ENCODE results near the gene PTER. TPM values are rescaled to one million over a fixed set of nuclear protein-coding genes. Genes with fewer than 3 reads are reported as not detected.

Gene PTER
- polyA plus RNA-seq, 2 of the 4 experiments (the other 2 are of a cell fraction), result 13.2 to 34.5 TPM

DNA sequence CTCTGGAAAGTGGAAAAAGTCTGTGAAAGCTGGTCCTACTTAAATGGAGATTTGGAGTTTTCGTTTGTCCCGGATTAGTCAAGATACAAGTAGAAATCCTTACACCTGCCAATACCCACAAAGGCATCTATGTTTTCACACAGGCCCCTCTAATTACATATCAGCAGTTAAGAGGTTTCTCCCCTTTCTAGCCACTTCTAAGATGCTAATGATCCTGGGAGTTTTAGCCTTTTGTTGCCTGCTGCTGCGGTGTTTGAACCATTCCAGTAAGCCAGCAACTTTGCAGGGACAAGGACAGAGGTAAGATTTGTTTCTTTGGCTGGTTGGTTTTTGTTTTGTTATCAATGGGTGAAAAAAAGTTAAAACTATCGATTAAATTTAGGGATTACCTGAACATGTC lies 90.6 kb downstream of the PTER start:
- H3K27ac ChIP-seq, result no peak overlapping the region
- DNase-seq (ENCODE audit: low read depth in 1 of 2, low spot score in 1 of 2) (no peak), FAIRE-seq (no peak), ATAC-seq (no peak)
- H3K4me1 ChIP-seq, result no peaks in the 10 kb centered on the region
- no peak overlapping the region for H3K4me3 ChIP-seq
- TF ChIP-seq ZNF302 (CRISPR knock-in tag; IDR thresholded peaks at IDR 0.05) (no peak), ELK1 (IDR thresholded peaks at IDR 0.05; ENCODE audit: low read depth, low read length) (no peak), HES2 (IDR thresholded peaks at IDR 0.05) (no peak), BHLHE40 (IDR thresholded peaks at IDR 0.05; ENCODE audit: low read depth, low read length) (no peak), NR3C1 (IDR thresholded peaks at IDR 0.05) (no peak), HOXA7 (CRISPR knock-in tag; IDR thresholded peaks at IDR 0.05) (no peak), FOXS1 (CRISPR knock-in tag; IDR thresholded peaks at IDR 0.05) (no peak), KDM1A (IDR thresholded peaks at IDR 0.05; ENCODE audit: low read depth) (no peak), TFCP2L1 (CRISPR knock-in tag; IDR thresholded peaks at IDR 0.05) (no peak), HDAC2 (IDR thresholded peaks at IDR 0.05) (no peak), ZFP36 (IDR thresholded peaks at IDR 0.05; ENCODE audit: borderline replicate concordance, partially characterized antibody) (no peak), HEYL (CRISPR knock-in tag; IDR thresholded peaks at IDR 0.05) (no peak), RFX5 (IDR thresholded peaks at IDR 0.05) (no peak)
- TF ChIP-seq, protein P1, sequence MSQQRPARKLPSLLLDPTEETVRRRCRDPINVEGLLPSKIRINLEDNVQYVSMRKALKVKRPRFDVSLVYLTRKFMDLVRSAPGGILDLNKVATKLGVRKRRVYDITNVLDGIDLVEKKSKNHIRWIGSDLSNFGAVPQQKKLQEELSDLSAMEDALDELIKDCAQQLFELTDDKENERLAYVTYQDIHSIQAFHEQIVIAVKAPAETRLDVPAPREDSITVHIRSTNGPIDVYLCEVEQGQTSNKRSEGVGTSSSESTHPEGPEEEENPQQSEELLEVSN (IDR thresholded peaks at IDR 0.05; ENCODE audit: borderline replicate concordance, low read depth), result no peak
- no peak overlapping the region for H3K4me2 ChIP-seq
- ChIA-PET CTCF (interaction anchor here (1.0 to 1.3 kb wide), 2 partner anchors 18 to 56 kb away, joined by 3 read pairs; no protein-coding TSS in a partner anchor), POLR2A (no interaction called here)
- 83% methylated on average over 4 of the region's 4 CpGs for WGBS (ENCODE audit: missing lambda C conversion rate)
- no peaks in the 10 kb centered on the region for H3K9me3 ChIP-seq

GRCh38 chr10:16529853-16530252 lies 93.0 kb downstream of the PTER start:
- ChIA-PET POLR2A (no interaction called here), CTCF (interaction anchor here (0.9 to 2.8 kb wide), 2 partner anchors 15 to 650 kb away, joined by 3 to 10 read pairs; no protein-coding TSS in a partner anchor)
- no peak overlapping the region for H3K27ac ChIP-seq
- no peaks in the 10 kb centered on the region for H3K9me3 ChIP-seq
- ATAC-seq, result no peak
- H3K4me3 ChIP-seq, result no peak overlapping the region
- no peak for FAIRE-seq
- DNase-seq (ENCODE audit: low read depth in 1 of 2, low spot score in 1 of 2), result no peak
- H3K4me1 ChIP-seq, result no peaks in the 10 kb centered on the region
- H3K4me2 ChIP-seq, result no peak overlapping the region
- WGBS (ENCODE audit: missing lambda C conversion rate), result 69% methylated on average over 3 of the region's 3 CpGs
- no peak for TF ChIP-seq CHD4 (IDR thresholded peaks at IDR 0.05; ENCODE audit: borderline replicate concordance)
- no peak for TF ChIP-seq FOSB (CRISPR knock-in tag; IDR thresholded peaks at IDR 0.05)
- TF ChIP-seq MAFK (IDR thresholded peaks at IDR 0.05; ENCODE audit: partially characterized antibody), result no peak
- TF ChIP-seq, protein P2, sequence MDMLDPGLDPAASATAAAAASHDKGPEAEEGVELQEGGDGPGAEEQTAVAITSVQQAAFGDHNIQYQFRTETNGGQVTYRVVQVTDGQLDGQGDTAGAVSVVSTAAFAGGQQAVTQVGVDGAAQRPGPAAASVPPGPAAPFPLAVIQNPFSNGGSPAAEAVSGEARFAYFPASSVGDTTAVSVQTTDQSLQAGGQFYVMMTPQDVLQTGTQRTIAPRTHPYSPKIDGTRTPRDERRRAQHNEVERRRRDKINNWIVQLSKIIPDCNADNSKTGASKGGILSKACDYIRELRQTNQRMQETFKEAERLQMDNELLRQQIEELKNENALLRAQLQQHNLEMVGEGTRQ (IDR thresholded peaks at IDR 0.05), result no peak

GRCh38 chr10:16536155-16536554 lies 99.3 kb downstream of the PTER start:
- DNase-seq (ENCODE audit: low read depth in 1 of 2, low spot score in 1 of 2) (no peak), ATAC-seq (no peak), FAIRE-seq (no peak)
- CTCF ChIA-PET, result interaction anchor here (0.6 to 1.9 kb wide), 2 partner anchors 9 to 113 kb away, joined by 3 to 5 read pairs; no protein-coding TSS in a partner anchor
- H3K9me3 ChIP-seq, result no peaks in the 10 kb centered on the region
- no peak overlapping the region for H3K27ac ChIP-seq
- no peak for TF ChIP-seq HOXB13 (CRISPR knock-in tag; IDR thresholded peaks at IDR 0.05; ENCODE audit: low read depth)
- TF ChIP-seq TP53 (CRISPR knock-in tag; IDR thresholded peaks at IDR 0.05), result no peak
- POLR2A ChIA-PET, result no interaction called here
- H3K4me1 ChIP-seq, result no peaks in the 10 kb centered on the region
- 80% methylated on average over 5 of the region's 5 CpGs for WGBS (ENCODE audit: missing lambda C conversion rate)
- H3K4me3 ChIP-seq, result no peak overlapping the region
- H3K4me2 ChIP-seq, result no peak overlapping the region

Measured in A549 (cell line).